K562 (cell line): Measurements from ENCODE around the gene YARS1. TPM values are rescaled to one million over a fixed set of nuclear protein-coding genes. Genes with fewer than 3 reads are reported as not detected.
A peak's percentile ranks its signal among the peaks of the same experiment; 100 is the strongest.

Experiments
- CBX5 ChIP-seq: IDR thresholded peaks from 2 replicates; pipeline ENCODE4 v1.6.1; 2014; ENCODE audit warnings: low read depth, borderline replicate concordance
- HDAC3 ChIP-seq: fragments of 450-650 bp; IDR thresholded peaks from 2 replicates; pipeline ENCODE4 v1.6.1; 2018; ENCODE audit warnings: borderline replicate concordance, mild to moderate bottlenecking, moderate library complexity; ENCODE audit not compliant: partially characterized antibody
- HNRNPK ChIP-seq: fragments of 200-400 bp; formaldehyde crosslinking; IDR thresholded peaks from one replicate; pipeline ENCODE4 v1.6.1; 2018; ENCODE audit warnings: mild to moderate bottlenecking, low read depth, low read length; ENCODE audit not compliant: poor library complexity, severe bottlenecking
- KAT2B ChIP-seq: IDR thresholded peaks from one replicate; pipeline ENCODE4 v1.6.1; 2012; ENCODE audit warnings: low read depth, mild to moderate bottlenecking, control low read depth, inconsistent platforms, low read length, moderate library complexity
- MEF2A ChIP-seq: IDR thresholded peaks from 2 replicates; pipeline ENCODE4 v1.6.1; 2011; ENCODE audit warnings: low read depth, mild to moderate bottlenecking, low read length, moderate library complexity; ENCODE audit not compliant: control insufficient read depth
- MTF1 ChIP-seq: fragments of 250-450 bp; sonication (Bioruptor Pico); IDR thresholded peaks from 2 replicates; pipeline ENCODE4 v1.9.0; 2021; ENCODE audit warnings: moderate library complexity, mild to moderate bottlenecking, inconsistent platforms, borderline replicate concordance
- PBX2 ChIP-seq, 2 experiments: IDR thresholded peaks in 1 of 2; conservative IDR thresholded peaks in 1 of 2; 2 replicates each; pipeline ENCODE4 v1.6.1; 2016; ENCODE audit warnings: low read depth in 2 of 2, mild to moderate bottlenecking in 1 of 2, missing compliant biosample characterization in 1 of 2, missing genetic modification characterization in 1 of 2, moderate library complexity in 1 of 2
- PTRF ChIP-seq: fragments of 450-650 bp; IDR thresholded peaks from 2 replicates; pipeline ENCODE4 v1.6.1; 2016; ENCODE audit warnings: mild to moderate bottlenecking, missing genetic modification characterization, missing compliant biosample characterization
- TRIM24 ChIP-seq, 2 experiments: fragments of 450-650 bp; IDR thresholded peaks; 2 replicates each; pipeline ENCODE4 v1.6.1; 2016
- ZFP1 ChIP-seq: fragments of 450-650 bp; formaldehyde crosslinking; IDR thresholded peaks from 2 replicates; pipeline ENCODE4 v1.4.0; 2020; ENCODE audit warnings: mild to moderate bottlenecking, mixed read lengths
- ZNF165 ChIP-seq: fragments of 250-450 bp; sonication (Bioruptor Pico); IDR thresholded peaks from 2 replicates; pipeline ENCODE4 v1.4.0; 2020; ENCODE audit warnings: borderline replicate concordance
- ZNF764 ChIP-seq: fragments of 250-450 bp; sonication (Bioruptor Pico); IDR thresholded peaks from 2 replicates; pipeline ENCODE4 v1.4.0; 2020; ENCODE audit warnings: low read depth, mild to moderate bottlenecking, moderate library complexity
- polyA plus RNA-seq, 8 experiments: library from polyadenylated mRNA; depleted of rRNA in 4 of 8; stranded (reverse) in 5 of 8; unstranded in 3 of 8; fragments of >200 nt; fragmentation: Nextera tagmentation in 2 of 8; fragmentation: Illumina TruSeq in 1 of 8; extraction: Ambion mirVana in 2 of 8; extraction: Trizol in 1 of 8; gene quantifications; 2 replicates each; pipeline versions ENCODE4 v1.2.1 to v1.2.3, GENCODE V29; 2011 to 2014; ENCODE audit warnings: inconsistent platforms in 1 of 8, missing spikeins in 1 of 8
- total RNA-seq, 7 experiments: library from RNA; depleted of rRNA in 6 of 7; stranded (reverse); fragments of >200 nt in 6 of 7; fragmentation: Illumina TruSeq in 2 of 7; extraction: Trizol in 2 of 7; gene quantifications; 2 replicates each; pipeline versions ENCODE4 v1.2.1 to v1.2.3, GENCODE V29; 2011 to 2021; ENCODE audit warnings: low replicate concordance in 1 of 7
- TF ChIP-seq, protein P1 (sequence below): sonication (generic); formaldehyde crosslinking; IDR thresholded peaks from 2 replicates; pipeline ENCODE4 v1.8.1; 2023; ENCODE audit warnings: mild to moderate bottlenecking, missing genetic modification reagents
- TF ChIP-seq, protein P2 (sequence below): fragments of 150-350 bp; IDR thresholded peaks from 2 replicates; pipeline ENCODE4 v1.6.1; 2014; ENCODE audit warnings: low read depth, mild to moderate bottlenecking, low read length, borderline replicate concordance
- TF ChIP-seq, protein P3 (sequence below): fragments of 250-450 bp; sonication (Bioruptor Pico); IDR thresholded peaks from 2 replicates; pipeline ENCODE4 v1.9.0; 2021; ENCODE audit warnings: mild to moderate bottlenecking

YARS1 gene
- total and polyA plus RNA-seq, 9 of the 15 experiments (the other 6 are each of a cell fraction or from before 2014, with no cell fraction given): 66.2 to 336 (median 201) TPM

- TF ChIP-seq, protein P1, sequence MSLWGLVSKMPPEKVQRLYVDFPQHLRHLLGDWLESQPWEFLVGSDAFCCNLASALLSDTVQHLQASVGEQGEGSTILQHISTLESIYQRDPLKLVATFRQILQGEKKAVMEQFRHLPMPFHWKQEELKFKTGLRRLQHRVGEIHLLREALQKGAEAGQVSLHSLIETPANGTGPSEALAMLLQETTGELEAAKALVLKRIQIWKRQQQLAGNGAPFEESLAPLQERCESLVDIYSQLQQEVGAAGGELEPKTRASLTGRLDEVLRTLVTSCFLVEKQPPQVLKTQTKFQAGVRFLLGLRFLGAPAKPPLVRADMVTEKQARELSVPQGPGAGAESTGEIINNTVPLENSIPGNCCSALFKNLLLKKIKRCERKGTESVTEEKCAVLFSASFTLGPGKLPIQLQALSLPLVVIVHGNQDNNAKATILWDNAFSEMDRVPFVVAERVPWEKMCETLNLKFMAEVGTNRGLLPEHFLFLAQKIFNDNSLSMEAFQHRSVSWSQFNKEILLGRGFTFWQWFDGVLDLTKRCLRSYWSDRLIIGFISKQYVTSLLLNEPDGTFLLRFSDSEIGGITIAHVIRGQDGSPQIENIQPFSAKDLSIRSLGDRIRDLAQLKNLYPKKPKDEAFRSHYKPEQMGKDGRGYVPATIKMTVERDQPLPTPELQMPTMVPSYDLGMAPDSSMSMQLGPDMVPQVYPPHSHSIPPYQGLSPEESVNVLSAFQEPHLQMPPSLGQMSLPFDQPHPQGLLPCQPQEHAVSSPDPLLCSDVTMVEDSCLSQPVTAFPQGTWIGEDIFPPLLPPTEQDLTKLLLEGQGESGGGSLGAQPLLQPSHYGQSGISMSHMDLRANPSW (CRISPR knock-in tag): peak; percentile 96; the same call in 1 of the 2 replicates
- TF ChIP-seq HNRNPK (peak; percentile 86), HDAC3 (no peak), MTF1 (CRISPR knock-in tag) (no peak), CBX5 (peak; percentile 82; the same call in 1 of the 2 replicates), KAT2B (no peak), ZFP1 (CRISPR knock-in tag) (no peak), ZNF764 (no peak), PTRF (tag) (no peak), ZNF165 (CRISPR knock-in tag) (peak; percentile 87; the same call in 1 of the 2 replicates), TRIM24 (IDR thresholded peaks at IDR 0.05) (peak; percentile 53 to 89; a peak in 3 of 4 replicates), PBX2 (CRISPR knock-in tag; IDR thresholded peaks at IDR 0.05; ENCODE audit: low read depth) (peak; percentile 88), PBX2 (tag; conservative IDR thresholded peaks at IDR 0.05; ENCODE audit: low read depth) (peak; percentile 93), MEF2A (peak; percentile 56; the same call in 1 of the 2 replicates)
- TF ChIP-seq, protein P2, sequence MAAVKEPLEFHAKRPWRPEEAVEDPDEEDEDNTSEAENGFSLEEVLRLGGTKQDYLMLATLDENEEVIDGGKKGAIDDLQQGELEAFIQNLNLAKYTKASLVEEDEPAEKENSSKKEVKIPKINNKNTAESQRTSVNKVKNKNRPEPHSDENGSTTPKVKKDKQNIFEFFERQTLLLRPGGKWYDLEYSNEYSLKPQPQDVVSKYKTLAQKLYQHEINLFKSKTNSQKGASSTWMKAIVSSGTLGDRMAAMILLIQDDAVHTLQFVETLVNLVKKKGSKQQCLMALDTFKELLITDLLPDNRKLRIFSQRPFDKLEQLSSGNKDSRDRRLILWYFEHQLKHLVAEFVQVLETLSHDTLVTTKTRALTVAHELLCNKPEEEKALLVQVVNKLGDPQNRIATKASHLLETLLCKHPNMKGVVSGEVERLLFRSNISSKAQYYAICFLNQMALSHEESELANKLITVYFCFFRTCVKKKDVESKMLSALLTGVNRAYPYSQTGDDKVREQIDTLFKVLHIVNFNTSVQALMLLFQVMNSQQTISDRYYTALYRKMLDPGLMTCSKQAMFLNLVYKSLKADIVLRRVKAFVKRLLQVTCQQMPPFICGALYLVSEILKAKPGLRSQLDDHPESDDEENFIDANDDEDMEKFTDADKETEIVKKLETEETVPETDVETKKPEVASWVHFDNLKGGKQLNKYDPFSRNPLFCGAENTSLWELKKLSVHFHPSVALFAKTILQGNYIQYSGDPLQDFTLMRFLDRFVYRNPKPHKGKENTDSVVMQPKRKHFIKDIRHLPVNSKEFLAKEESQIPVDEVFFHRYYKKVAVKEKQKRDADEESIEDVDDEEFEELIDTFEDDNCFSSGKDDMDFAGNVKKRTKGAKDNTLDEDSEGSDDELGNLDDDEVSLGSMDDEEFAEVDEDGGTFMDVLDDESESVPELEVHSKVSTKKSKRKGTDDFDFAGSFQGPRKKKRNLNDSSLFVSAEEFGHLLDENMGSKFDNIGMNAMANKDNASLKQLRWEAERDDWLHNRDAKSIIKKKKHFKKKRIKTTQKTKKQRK: peak; percentile 55; the same call in 1 of the 2 replicates
- TF ChIP-seq, protein P3, sequence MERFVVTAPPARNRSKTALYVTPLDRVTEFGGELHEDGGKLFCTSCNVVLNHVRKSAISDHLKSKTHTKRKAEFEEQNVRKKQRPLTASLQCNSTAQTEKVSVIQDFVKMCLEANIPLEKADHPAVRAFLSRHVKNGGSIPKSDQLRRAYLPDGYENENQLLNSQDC: peak; percentile 81; the same call in 1 of the 2 replicates
Observed at GRCh38 chr1:32817159-32817814, at the start of gene YARS1, which contains the start of gene S100PBP (continued).
